ENCODE data around the gene PPP2R5C.
A peak's percentile ranks its signal among the peaks of the same experiment; 100 is the strongest.
"Not testable (repeated sequence)": the region's sequence is repeated elsewhere in the genome, so short reads cannot be mapped to it uniquely, and the experiment has no call there.

The PPP2R5C gene

DNA sequence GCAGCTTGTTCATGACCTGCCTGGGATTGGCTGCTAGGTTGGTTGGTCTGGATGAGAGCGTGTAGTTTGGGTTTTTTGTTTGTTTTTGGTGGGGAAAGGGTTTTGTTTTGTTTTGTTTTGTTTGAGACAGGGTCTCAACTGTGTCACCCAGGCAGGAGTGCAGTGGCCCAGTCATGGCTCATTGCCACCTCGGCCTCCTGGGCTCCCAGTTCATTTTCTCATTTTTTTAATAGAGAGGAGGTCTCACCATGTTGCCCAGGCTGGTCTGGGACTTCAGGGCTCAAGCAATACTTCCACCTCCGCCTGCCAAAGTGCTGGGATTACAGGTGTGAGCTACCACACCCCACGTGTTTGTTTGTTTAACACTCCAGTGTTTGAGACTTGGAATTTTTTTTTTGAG is 206.7 kb downstream of the PPP2R5C start:
- ATAC-seq (replicated peaks; ENCODE audit: extremely low read depth, poor library complexity, severe bottlenecking) (no peak), DNase-seq (ENCODE audit: low spot score in 2 of 2) (no peak)
- H3K4me3 Mint-ChIP-seq: no peak overlapping the region
- H3K4me1 Mint-ChIP-seq: peaks cover 52% of the 10 kb centered on the region
- peaks cover 17% of the 10 kb centered on the region for H3K36me3 Mint-ChIP-seq (ENCODE audit: insufficient read depth)
- H3K27me3 Mint-ChIP-seq: no peaks in the 10 kb centered on the region
- H3K9me3 Mint-ChIP-seq: no peaks in the 10 kb centered on the region
- H3K27ac Mint-ChIP-seq (ENCODE audit: low read depth): peak overlapping the region; percentile 52

DNA sequence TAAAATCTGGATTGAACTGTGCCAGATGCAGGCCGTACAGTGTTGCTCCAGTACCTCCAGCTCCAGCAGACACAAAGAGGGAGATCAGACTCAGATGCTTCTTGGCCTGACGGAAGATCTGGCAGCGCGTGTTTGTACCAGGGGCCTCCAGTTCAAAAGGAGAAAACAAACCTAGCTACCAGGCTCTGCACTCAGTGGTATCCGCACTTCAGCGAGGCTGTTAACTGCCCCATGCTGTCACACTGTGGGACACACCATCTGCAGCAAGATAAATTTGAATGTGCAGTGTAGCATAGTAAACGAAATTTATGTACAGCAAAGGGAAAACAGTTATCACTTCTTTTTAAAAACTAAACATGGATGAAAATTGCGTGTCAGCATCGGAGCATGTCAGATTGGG is 208.0 kb downstream of the PPP2R5C start:
- Mint-ChIP-seq H3K4me3 (no peak overlapping the region), H3K9me3 (no peaks in the 10 kb centered on the region), H3K27me3 (no peaks in the 10 kb centered on the region), H3K4me1 (peaks cover 45% of the 10 kb centered on the region), H3K36me3 (ENCODE audit: insufficient read depth) (peaks cover 17% of the 10 kb centered on the region), H3K27ac (ENCODE audit: low read depth) (no peak overlapping the region)
- no peak for ATAC-seq (replicated peaks; ENCODE audit: extremely low read depth, poor library complexity, severe bottlenecking)
- DNase-seq (ENCODE audit: low spot score in 2 of 2): no peak

DNA sequence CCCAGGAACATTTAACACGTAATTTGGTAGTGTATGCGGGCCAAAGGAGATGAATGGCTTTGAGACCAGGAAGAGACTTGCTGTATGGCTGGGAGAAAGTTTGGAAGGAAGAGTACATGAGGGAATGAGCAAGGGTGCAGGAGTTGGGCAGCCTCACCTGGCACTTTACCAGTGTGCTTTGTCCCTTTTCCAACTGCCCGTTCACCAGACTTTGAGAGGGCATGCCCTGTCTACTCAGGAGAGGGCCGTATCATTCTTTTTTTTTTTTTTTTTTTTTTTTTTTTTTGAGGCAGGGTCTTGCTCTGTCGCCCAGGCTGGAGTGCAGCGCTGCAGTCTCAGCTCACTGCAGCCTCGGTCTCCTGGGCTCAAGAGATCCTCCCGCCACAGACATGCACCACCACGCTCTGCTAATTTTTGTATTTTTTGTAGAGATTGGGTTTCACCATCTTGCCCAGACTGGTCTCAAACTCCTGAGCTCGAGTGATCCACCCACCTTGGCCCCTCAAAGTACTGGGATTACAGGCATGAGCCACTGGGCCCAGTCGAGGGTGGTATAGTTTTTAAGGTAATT is 209.4 kb downstream of the PPP2R5C start:
- no peak for ATAC-seq (replicated peaks; ENCODE audit: extremely low read depth, poor library complexity, severe bottlenecking)
- no peak overlapping the region for H3K27ac Mint-ChIP-seq (ENCODE audit: low read depth)
- no peaks in the 10 kb centered on the region for H3K27me3 Mint-ChIP-seq
- peaks cover 53% of the 10 kb centered on the region for H3K4me1 Mint-ChIP-seq
- DNase-seq (ENCODE audit: low spot score in 2 of 2): no peak
- peaks cover 17% of the 10 kb centered on the region for H3K36me3 Mint-ChIP-seq (ENCODE audit: insufficient read depth)
- H3K9me3 Mint-ChIP-seq: no peaks in the 10 kb centered on the region
- H3K4me3 Mint-ChIP-seq: no peak overlapping the region

DNA sequence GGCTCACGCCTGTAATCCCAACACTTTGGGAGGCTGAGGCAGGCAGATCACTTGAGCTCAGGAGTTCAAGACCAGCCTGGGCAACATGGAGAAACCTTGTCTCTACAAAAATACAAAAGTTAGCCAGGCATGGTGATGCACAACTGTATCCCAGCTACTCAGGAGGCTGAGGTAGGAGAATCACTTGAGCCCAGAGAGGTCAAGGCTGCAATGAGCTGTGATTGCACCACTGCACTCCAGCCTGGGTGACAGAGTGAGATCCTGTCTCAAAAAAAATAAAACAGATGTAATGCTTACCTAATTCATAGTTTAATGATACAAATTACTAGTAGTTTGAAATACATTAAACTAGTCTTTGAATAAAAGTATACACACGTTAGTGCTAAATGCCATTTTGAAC is 209.9 kb downstream of the PPP2R5C start:
- peaks cover 19% of the 10 kb centered on the region for H3K36me3 Mint-ChIP-seq (ENCODE audit: insufficient read depth)
- not testable (repeated sequence) for H3K27me3 Mint-ChIP-seq; ATAC-seq (replicated peaks; ENCODE audit: extremely low read depth, poor library complexity, severe bottlenecking); H3K9me3 Mint-ChIP-seq; DNase-seq (ENCODE audit: low spot score in 2 of 2); H3K27ac Mint-ChIP-seq (ENCODE audit: low read depth); H3K4me3 Mint-ChIP-seq
- peaks cover 53% of the 10 kb centered on the region for H3K4me1 Mint-ChIP-seq

DNA sequence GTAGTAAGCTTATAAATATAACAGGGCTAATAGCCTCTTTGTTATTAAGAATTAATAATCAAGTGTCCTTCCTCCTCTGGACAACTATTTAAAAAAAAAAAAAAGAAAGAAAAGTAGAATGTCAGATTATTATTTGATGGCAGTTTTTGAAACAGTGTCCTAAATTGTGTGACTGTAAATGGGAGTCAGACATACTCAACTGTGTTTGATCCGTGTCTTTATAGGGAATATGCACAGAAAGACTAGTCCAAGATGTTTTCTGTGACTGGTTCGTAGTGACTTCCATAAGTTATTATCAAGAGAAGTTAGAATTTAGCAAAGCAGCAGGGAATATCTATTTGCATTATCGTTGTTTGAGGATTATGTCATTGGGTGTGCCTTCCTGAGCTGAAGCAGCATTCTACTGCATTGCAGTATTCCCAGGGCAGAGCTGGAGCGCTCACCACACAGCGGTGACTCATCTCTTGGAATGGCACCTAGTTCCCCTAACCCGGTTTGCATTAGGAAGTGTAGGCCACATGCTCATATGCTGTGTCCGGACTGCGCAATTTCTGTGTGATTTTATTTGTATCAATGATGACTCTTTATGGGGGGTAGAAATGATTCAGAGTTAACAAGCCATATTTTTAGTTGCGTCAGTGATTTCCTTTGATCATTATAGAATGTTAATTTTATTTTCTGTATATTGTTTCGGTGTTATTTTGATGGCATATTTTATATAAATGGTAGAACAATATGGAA is 210.8 kb downstream of the PPP2R5C start:
- no peak for ATAC-seq (replicated peaks; ENCODE audit: extremely low read depth, poor library complexity, severe bottlenecking)
- H3K27me3 Mint-ChIP-seq: no peaks in the 10 kb centered on the region
- H3K4me3 Mint-ChIP-seq: no peak overlapping the region
- DNase-seq (ENCODE audit: low spot score in 2 of 2): no peak
- peaks cover 26% of the 10 kb centered on the region for H3K36me3 Mint-ChIP-seq (ENCODE audit: insufficient read depth)
- peaks cover 45% of the 10 kb centered on the region for H3K4me1 Mint-ChIP-seq
- no peaks in the 10 kb centered on the region for H3K9me3 Mint-ChIP-seq
- H3K27ac Mint-ChIP-seq (ENCODE audit: low read depth): no peak overlapping the region

DNA sequence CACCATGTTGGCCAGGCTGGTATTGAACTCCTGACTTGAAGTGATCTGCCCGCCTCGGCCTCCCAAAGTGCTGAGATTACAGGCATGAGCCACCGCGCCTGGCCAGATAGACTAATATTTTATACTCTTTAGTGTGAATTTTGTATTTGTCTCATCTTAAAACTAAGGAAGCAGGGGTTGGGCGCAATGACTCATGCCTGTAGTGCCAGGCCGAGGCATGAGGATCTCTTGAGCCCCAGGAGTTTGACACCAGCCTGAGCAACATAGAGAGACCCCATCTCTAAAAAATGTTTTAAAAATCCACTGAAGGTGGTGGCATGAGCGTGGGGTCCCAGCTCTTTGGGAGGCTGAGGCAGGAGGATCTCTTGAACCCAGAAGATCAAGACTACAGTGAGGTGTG is 211.8 kb downstream of the PPP2R5C start:
- no peaks in the 10 kb centered on the region for H3K27me3 Mint-ChIP-seq
- no peak overlapping the region for H3K27ac Mint-ChIP-seq (ENCODE audit: low read depth)
- DNase-seq (ENCODE audit: low spot score in 2 of 2): no peak
- H3K4me1 Mint-ChIP-seq: peaks cover 41% of the 10 kb centered on the region
- no peaks in the 10 kb centered on the region for H3K9me3 Mint-ChIP-seq
- peaks cover 32% of the 10 kb centered on the region for H3K36me3 Mint-ChIP-seq (ENCODE audit: insufficient read depth)
- H3K4me3 Mint-ChIP-seq: no peak overlapping the region
- no peak for ATAC-seq (replicated peaks; ENCODE audit: extremely low read depth, poor library complexity, severe bottlenecking)

DNA sequence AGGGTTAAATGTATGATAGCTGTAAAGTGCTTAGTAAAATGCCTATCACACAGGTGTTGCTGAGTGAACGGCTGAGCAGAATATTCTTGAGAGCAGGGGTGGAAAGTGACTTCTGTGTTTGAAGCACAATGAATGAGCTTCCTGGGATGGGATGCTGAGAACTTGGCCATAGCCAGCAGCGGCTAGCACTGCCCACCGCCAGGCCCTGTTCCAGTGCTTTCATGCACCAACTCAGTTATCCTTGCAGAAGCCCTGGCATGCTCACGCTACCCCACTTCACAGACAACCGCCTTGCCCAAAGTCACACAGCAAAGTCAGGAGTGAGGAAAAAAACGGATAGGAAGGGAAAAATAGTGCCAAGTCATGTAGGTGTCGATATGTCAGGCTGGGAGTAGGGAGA is 213.7 kb downstream of the PPP2R5C start:
- ATAC-seq (replicated peaks; ENCODE audit: extremely low read depth, poor library complexity, severe bottlenecking) (no peak), DNase-seq (ENCODE audit: low spot score in 2 of 2) (no peak)
- H3K27me3 Mint-ChIP-seq: no peaks in the 10 kb centered on the region
- H3K27ac Mint-ChIP-seq (ENCODE audit: low read depth): no peak overlapping the region
- H3K36me3 Mint-ChIP-seq (ENCODE audit: insufficient read depth): peaks cover 45% of the 10 kb centered on the region
- peaks cover 35% of the 10 kb centered on the region for H3K4me1 Mint-ChIP-seq
- H3K4me3 Mint-ChIP-seq: no peak overlapping the region
- no peaks in the 10 kb centered on the region for H3K9me3 Mint-ChIP-seq

All from central memory CD8-positive, alpha-beta T cell (primary cell).